NT2/D1 (cell line): ENCODE data around the gene GHDC.

Experiments
- SUZ12 ChIP-seq: IDR thresholded peaks from 2 replicates; pipeline ENCODE4 v1.6.1; 2011; ENCODE audit not compliant: insufficient read length, insufficient read depth; ENCODE audit errors: extremely low read depth
- YY1 ChIP-seq: IDR thresholded peaks from 2 replicates; pipeline ENCODE4 v1.6.1; 2011; ENCODE audit not compliant: insufficient read length, insufficient read depth
- ZNF274 ChIP-seq: IDR thresholded peaks from 2 replicates; pipeline ENCODE4 v1.6.1; 2011; ENCODE audit warnings: mild to moderate bottlenecking, low read depth, low read length

- TF ChIP-seq ZNF274 (no peak), YY1 (no peak), SUZ12 (no peak)
Measured at GRCh38 chr17:42193969-42194899, at the start of gene GHDC.
